Measurements from ENCODE around the gene ANKRD7.

DNA sequence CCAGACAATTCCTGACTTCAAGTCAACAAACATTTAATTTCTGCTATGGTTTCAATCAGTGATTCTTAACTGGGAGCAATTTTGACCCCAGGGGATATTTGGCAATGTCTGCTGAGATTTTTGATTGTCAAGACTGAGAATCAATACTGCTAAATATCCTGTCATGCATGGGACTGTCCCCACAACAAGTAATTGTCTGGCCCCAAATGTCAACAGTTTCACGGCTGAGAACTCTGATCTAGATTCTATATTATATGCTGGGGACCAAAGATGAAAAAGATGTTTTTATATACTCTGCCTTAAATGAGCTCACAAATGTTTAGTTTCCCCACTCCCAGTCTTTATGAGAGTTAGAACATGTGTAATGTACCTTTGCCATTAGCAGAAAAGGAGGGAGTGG lies 19.2 kb downstream of the ANKRD7 start:
- TF ChIP-seq EZH2 (IDR thresholded peaks at IDR 0.05; ENCODE audit: borderline replicate concordance, low read depth, low read length, severe bottlenecking) (no peak), POLR2AphosphoS5 (IDR thresholded peaks at IDR 0.05; ENCODE audit: insufficient read depth, low read depth, low read length) (no peak), POLR2A (IDR thresholded peaks at IDR 0.05; ENCODE audit: low read depth, low read length) (no peak), FOS (IDR thresholded peaks at IDR 0.05; ENCODE audit: borderline replicate concordance, insufficient read depth, low read length) (no peak), JUN (IDR thresholded peaks at IDR 0.05; ENCODE audit: borderline replicate concordance, insufficient read depth, insufficient read length, low read depth) (no peak), GATA2 (IDR thresholded peaks at IDR 0.05; ENCODE audit: insufficient read depth, insufficient read length, low read depth, low read length) (no peak)
- TF ChIP-seq, protein P1, sequence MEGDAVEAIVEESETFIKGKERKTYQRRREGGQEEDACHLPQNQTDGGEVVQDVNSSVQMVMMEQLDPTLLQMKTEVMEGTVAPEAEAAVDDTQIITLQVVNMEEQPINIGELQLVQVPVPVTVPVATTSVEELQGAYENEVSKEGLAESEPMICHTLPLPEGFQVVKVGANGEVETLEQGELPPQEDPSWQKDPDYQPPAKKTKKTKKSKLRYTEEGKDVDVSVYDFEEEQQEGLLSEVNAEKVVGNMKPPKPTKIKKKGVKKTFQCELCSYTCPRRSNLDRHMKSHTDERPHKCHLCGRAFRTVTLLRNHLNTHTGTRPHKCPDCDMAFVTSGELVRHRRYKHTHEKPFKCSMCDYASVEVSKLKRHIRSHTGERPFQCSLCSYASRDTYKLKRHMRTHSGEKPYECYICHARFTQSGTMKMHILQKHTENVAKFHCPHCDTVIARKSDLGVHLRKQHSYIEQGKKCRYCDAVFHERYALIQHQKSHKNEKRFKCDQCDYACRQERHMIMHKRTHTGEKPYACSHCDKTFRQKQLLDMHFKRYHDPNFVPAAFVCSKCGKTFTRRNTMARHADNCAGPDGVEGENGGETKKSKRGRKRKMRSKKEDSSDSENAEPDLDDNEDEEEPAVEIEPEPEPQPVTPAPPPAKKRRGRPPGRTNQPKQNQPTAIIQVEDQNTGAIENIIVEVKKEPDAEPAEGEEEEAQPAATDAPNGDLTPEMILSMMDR (IDR thresholded peaks at IDR 0.05; ENCODE audit: extremely low read depth in 1 of 2, insufficient read depth in 1 of 2, low read depth in 1 of 2, low read length in 2 of 2): no peak
- TF ChIP-seq, protein P2, sequence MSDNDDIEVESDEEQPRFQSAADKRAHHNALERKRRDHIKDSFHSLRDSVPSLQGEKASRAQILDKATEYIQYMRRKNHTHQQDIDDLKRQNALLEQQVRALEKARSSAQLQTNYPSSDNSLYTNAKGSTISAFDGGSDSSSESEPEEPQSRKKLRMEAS (IDR thresholded peaks at IDR 0.05; ENCODE audit: insufficient read depth, insufficient read length): no peak

Data from endothelial cell of umbilical vein (primary cell).